Dedifferentiated amniotic fluid mesenchymal stem cell (primary cell): ENCODE data around the gene LIF.
"Not testable (repeated sequence)": the region's sequence is repeated elsewhere in the genome, so short reads cannot be mapped to it uniquely, and the experiment has no call there.

ENCODE experiments used
- DNase-seq: peaks from one replicate; pipeline ENCODE4 v3.0.0-alpha.2; 2016; ENCODE audit errors: extremely low spot score

Gene LIF

DNA sequence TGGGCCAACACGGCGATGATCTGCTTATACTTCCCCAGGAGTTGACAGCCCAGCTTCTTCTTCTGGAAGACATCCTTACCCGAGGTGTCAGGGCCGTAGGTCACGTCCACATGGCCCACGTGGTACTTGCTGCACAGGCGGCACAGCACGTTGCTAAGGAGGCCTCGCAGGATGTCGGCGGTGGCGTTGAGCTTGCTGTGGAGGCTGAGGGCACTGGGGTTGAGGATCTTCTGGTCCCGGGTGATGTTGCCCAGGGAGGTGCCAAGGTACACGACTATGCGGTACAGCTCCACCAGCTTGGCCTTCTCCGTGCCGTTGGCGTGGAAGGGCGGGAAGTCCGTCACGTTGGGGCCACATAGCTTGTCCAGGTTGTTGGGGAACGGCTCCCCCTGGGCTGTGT lies 2.9 kb downstream of the LIF start:
- DNase-seq, result no peak

DNA sequence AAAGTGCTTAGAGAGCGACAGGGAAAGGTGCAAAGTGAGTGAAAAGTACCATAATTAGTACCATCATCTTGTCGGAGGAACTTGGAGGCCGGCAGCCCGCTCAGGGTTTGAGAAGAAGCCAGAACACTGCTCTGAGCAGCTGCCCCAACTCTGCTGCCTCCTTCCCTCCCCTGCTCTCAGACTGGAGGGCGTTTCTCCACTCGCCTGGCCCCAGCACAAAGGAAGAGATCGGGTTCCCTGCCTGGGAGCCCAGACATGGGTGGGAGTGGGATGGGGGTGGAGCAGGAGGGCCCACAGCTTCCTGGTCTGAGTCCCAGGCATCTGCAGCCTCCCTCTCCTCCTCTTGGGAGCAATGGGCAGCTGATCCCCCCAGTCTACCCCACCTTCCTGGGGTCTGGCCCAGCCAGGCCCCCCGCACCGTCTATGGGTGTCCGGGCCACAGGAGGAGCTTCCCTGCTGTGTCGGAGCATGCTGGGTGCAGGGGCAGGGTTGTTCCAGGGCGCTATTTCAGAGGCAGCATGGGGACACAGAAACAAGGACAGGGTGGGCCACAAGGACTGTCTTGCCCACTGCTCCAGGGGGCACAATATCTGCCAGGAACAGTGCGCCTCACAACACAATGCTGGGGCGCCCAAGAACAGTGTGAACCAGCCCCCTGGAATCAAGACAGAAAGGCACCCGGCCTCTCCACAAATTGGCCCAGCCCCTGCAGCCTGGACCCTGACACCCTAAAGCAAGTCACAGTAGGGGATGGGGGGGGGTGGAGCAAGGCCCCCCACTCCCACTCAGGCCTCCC lies 4.8 kb downstream of the LIF start:
- DNase-seq, result no peak

DNA sequence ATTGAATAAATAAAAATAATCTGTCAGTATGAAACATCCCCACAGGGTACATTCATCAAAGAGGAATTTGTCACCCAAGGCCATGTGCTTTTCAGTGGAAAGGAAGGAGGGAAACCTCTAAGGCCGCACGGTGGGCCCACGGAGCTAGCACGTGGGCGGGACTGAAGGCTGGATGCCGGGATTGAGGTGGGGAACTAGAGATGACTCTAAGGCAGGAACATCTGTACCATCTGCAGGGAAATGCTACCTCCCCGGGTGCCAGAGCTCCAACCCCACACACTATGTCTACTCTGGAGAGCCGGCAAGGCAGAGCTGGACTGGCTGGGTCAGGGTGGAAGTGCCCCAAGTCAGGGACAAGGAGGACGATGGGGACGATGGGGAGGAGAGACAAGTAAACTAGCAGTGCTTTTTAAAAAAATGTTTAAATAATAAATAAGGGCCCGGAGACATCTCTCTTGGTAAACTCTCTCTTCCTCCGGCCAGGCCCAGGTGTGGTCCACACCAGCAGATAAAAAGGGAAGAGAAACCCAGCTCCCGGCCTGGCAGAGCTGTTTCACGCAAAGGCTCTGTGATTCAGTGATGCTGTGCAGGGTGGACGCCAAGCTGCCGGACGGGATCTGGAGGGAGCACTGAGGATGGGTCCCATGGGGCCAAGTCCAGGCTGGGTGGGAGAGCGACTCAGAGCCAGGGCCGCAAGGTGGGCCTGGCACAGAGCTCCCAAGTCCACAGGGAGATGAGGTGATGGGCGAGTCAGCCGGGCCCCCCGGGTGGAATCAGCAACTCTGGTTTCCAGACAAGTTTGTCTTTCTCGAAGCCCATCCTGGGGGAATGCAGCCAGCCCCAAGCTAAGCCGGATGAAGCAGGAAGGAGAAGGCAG lies 5.8 kb downstream of the LIF start:
- DNase-seq, result no peak

DNA sequence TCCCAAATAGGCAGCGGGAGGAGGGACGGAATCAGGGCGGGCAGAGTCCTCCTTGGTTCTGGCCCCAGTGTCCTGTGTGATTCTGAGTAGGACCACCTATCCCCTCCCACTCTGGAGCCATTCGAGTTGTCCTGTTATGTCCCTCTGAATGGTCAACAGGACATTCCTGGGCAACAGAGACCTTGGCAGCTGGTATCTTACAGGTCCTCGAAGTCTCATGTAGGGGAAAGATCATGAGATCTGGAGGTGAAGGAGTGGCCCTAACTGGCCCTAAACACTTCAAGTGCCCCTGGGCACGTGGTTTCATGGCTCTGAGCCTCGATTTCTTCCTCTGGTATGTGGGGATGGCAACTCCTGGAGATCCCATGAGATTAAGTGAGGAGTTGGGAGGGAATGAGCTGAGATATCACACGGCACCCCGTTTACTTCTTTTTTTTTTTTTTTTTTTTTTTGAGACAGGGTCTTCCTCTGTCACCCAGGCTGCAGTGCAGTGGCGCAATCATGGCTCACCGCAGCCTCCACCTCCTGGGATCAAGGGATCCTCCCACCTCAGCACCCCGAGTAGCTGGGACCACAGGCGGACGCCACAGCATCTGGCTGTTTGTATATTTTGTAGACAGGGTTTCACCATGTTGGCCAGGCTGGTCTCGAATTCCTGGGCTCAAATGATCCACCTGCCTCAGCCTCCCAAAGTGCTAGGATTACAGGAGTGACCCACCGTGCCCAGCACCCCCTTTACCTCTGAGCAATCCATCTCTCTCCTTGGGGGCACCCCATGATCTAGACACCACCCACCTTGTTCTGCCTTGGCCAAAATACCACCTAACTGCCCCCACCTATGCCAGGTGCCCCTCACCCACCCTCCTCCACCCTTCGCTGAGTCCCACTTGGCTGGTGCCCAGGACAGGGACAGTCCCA lies 6.8 kb downstream of the LIF start:
- DNase-seq, result no peak

DNA sequence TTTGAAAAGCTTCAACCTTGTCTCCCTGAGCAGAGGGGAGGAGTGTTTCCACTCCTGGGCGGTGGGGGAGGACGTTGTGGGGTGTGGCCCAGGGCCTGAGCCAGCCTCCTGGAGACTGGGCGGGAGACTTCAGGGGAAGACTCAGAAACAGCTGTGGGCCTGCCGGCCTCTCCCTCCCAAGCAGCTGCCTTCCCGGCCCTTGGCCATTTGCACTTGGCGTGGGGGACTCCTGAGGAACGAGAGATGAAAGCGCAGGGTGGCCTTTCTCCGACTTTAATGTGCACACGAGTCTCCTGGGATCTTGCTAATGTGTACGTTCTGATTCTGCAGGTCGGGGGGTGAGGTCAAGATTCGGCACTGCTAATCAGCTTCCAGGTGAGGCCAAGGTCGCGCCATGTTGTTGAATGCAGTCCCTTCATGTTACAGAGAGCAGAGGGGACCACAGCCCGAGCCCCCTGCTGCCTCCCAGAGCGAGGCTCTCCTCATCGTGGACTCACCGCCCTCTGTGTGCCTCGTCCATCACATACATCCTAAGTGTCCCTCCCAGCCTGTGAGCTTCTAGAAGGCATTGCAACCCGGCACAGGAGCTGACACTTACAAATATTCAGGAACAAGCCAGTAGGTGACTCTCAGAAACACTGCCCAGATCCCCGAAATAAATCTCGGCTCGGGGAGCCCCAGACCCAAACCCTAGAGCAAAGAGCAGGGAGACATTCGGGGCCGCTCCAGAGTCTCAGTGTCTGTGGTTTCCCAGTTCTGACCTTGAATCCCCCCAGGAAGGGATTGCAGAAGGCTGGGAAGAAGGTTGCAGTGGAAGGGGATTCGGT lies 7.7 kb downstream of the LIF start:
- DNase-seq, result no peak

DNA sequence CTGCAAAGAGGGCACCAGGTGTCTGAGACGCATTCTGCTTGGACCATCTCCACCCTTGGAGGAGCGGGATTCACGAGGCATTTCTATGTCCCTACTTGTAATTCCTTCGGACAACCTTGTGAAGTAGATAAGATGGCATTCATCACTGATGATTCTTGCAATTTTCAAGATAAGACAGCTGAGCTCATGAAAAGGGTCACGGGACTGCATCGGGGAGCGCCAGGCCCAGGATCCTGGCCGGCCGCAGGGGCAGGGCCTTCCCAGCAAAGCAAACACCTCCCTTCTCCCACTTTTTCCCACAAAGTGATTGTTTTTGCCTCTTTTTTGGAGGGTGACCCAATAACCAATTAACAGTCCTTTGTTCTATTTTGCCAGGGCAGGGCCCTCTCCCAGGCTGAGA lies 8.4 kb downstream of the LIF start:
- no peak for DNase-seq

DNA sequence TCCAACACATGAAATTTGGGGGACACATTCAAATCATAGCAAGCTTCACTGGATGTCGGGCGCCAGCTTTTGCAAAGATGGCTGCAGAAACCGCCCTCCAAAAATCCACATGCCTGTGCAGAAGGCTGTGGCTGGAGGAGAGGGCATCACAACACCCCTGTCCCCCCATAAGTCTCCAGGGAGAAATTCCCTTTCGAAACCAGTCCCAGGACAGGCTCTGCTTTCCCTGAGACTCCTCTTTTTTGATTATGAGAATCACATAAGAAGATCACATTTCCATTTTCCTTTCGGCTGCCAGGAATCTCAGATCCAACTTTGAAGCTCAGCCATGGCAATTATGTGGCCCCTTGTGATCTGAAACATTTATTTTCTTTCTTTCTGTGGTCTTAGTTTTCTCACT lies 9.7 kb downstream of the LIF start:
- no peak for DNase-seq

DNA sequence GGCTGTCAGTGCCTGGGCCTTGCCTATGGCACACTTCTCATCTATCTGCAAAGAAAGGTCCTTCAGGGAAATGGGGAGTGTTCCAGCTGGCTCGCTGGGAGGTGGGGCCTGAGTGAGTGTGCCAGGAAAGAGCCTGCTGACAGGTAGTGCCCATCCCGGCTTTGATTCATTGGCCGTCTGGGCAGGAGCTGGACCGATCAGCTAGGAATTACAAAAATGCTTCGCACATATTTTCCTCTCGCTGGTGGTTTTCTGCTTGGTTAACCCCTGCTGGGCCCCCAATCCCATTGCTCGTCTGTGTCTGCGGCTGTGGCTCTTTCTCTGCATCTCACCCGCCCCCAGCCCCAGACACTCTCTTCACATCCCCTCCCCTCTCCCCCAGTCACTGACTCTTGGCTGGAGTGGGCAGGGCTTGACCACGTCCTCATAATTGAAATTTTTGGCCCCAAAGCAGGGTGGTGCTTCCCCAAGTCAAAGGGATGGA lies 10.8 kb downstream of the LIF start:
- peak; percentile 70 for DNase-seq

DNA sequence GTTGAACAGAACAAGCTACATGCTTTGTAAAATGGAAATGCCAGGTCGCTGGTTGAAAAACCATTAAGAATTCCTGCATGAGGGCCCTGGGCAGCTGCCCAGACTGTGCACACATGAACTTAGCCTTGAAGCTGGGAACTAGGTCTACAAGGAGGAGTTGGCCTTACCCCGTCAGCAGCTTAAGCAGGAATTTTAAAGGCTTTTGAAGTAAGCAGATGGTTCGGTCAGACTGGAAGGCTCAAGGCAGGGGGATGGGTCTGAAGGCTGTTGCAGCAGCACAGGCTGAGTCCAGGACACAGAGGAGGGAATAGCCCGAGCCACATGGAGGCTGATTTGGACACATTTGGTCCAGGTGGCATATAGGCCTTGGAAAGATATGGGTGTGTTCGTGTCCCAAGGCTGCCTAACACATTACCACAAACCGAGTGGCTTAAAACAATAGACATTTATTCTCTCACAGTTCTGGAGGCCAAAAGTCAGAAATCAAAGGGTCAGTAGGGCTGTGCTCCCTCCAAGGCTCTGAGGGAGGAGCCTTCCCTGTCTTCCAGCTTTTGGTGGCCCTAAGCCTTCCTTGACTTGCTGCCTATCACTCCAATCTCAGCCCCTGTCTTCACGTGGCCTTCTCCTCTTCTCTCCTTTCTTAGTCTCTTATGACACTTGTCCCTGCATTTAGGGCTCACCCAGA lies 11.6 kb downstream of the LIF start:
- peak; percentile 52 for DNase-seq

DNA sequence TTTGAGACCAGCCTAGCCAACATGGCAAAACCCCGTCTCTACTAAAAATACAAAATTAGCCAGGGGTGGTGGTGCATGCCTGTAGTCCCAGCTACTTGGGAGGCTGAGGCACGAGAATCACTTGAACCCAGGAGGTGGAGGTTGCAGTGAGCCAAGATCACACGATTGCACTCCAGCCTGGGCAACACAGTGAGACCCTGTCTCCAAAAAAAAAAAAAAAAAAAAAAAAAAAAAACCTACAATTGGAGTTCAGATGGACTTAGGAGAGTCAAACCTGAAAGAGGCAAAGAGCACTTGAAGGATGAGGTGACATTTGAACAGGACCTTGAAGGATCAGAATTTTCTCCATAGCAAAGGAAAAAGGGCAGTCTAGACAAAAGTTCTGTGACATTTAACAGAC lies 12.2 kb downstream of the LIF start:
- not testable (repeated sequence) for DNase-seq

DNA sequence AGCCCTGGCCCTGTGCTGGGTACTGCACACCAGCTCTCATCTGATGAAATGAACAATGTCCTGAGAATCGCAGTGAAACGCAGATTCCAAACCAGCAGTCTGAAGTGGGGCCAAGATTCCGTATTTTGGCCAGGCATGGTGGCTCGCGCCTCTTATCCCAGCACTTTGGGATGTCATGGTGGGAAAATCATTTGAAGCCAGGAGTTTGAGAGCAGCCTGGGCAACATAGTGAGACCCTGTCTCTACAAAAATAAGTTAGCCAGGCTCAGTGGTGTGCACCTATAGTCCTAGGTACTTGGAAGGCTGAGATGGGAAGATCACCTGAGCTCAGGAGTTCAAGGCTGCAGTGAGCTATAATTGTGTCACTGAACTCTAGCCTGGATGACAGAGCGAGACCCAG lies 13.0 kb downstream of the LIF start:
- DNase-seq, result no peak

DNA sequence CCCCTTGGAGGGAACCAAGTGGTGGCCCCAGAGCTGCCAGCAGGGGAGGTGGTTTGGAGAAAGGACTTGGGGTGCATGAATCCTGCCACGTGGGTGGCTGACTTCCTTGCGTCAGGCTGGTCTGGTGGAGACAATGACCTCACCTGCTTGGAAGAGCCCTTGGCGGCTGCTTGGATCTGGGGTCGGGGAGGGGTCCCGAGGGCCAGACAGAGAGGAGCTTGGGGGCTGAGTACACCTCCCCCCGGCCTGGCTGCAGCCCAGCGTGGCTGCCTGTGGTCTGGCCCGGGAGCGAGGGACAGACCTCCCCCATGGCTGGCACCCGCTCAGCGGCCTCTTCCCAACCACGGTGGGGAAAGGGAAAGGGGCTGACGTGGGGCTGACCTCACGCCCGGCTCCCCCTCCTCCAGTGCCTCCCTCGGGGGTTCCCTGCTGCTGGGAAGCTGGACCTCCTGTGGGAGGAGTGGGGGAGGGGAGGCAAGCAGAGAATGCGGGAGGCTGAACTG lies 13.8 kb downstream of the LIF start:
- no peak for DNase-seq

DNA sequence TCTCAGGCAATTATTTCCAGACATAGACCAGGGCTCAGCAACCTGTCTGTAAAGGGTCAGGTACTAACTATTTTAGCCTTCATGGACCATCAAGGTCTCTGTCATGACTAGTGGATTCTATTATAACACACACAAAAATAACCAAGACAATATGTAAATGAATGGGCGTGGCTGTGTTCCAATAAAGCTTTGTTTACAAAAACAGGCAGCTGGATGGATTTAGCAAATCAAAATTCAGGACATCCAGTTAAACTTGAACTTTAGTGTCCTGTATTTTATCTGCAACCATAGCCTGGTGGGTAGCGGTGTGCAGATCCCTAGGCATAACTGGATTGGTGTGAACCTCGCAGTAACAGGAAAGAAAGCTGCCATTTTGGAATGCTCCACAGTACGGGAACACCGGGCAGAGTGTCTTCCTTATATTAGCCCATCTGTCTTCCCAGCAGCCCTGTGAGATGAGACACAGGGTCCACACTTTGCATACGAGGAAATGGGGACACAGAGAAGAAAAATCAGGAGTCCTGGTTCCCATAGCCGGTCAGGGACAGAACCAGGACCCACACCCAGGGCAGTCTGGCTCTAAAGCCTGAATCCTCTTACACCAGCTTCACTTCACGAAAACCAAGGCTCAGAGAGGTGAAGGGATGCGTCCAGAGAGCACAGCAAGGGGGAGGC lies 15.6 kb downstream of the LIF start:
- DNase-seq, result no peak

DNA sequence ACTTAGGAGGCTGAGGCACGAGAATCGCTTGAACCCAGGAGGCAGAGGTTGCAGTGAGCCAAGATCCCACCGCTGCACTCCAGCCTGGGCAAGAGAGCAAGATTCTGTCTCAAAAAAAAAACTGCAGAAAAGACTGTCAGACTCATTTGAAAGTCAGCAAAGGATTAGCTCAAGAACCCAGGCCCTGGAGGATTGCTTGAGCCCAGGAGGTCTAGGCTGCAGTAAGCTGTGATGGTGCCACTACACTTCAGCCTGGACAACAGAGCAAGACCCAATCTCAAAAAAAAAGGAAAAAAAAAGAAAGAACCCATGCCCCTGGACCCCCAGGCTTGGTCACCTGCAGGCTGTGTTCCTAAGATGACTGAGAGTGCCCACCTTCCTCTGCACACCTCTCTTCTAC lies 16.2 kb downstream of the LIF start:
- DNase-seq, result no peak

DNA sequence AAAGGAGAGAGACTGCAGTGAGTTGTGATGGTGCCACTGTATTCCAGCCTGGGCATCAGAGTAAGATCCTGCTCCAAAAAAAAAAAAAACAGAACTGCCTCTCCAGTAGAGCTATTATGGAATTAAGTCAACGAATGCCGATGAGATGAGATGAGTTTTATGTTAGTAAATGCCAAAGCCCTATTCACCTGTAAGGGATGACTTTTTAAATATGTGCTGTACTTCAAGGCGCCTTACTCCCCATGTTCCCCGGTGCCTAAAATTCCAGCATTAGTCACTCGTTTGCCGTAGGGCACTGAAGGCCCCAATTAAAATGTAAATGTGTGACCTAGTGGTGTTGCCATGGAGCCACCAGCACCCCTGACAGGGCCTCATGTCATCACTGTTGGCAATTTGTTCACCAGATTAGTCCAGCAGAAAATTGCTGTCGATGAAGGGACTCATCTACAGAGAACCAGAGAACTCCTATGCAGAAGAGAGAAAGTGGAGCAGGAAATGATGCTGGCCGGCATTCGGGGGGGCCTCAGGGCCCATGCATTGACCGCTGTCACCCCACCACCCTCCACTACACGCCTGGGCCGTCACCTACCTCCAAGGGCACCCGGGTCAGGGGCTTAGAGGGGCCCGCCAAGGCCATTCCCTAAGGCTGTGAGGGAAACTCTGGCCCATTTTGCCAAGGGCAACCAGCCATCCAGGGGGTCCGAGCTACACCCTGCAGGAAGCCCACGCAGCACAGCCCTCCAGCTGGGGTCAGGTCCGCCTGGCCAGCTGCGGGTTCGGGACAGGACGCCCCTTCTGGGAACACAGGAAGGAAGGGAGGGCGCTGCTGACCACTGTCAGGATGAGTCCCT lies 17.8 kb downstream of the LIF start:
- DNase-seq, result no peak

DNA sequence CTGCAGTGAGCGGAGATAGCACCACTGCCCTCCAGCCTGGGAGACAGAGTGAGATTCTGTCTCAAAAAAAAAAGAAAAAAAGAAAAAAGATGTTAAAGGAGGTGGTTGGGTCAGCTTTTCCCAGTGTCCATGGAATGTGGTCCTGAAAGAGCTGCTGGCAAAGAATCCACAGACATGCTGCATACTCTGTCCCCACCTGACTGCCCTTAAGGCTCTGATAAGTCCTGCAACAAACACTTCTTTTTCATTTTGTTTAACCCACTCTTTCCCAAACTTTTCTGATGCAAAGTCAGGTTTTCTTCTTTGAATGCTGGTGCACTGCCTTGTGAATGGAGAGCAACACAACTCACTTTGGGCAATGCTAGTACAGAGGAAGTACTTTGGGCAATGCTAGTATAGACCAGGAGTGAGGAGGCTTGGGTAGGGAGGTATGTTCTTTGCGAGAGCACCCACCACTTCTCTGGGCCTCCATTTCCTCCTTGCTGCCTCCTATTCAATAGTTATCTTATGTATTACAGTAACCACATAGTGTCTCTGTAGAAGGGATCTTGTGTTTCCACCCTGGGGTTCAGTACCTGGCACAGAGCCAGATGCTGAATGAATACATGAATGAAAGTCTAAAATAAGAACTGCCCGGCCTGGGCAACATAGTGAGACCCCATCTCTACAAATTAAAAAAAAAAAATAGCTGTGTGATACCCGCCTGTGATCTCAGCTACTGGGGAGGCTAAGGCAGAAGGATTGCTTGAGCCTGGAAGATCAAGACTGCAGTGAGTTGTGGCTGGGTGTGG lies 18.9 kb downstream of the LIF start:
- no peak for DNase-seq

DNA sequence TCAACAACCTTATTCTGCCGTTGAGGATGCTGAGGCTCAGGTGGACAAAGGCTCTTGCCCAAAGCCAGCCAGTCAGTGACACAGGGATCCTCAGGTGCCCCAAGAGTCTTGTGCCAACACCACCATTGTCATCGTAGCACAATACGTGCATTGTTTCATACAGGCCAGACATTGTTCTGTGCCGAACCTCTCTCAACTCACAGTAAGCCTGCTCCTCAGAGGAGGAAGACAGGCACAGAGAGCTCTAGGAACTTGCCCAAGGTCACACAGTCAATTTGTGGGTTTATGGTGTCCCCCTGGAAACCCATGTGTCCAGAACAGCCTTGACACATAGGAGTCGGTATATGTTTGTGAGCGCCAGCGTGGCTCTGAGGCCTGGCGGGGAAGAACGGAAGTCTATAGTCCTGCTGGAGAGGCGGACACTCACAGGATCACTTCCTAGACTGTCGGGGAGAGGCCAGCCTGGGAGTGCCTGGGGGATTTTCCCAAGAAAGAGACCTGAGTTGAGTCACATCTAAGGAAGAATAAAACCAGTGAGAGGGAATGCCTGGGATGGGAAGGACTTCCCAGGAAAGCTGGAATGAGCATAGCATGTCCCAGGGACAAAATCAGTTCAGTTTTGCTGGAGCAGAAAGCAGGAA lies 20.2 kb downstream of the LIF start:
- no peak for DNase-seq
